SK-N-SH treated with all-trans-retinoic acid at 6 μM for 48 hours (cell line): ENCODE measurements around the gene PEX5.

Experiments
- BACH2 ChIP-seq: fragments of 250-450 bp; sonication (Bioruptor Pico); IDR thresholded peaks from 2 replicates; pipeline ENCODE4 v1.9.0; 2021; ENCODE audit warnings: mild to moderate bottlenecking, borderline replicate concordance
- CREB5 ChIP-seq: fragments of 250-450 bp; sonication (Bioruptor Pico); IDR thresholded peaks from 2 replicates; pipeline ENCODE4 v1.5.1; 2020; ENCODE audit warnings: low read depth, mild to moderate bottlenecking, moderate library complexity
- CSRNP3 ChIP-seq: fragments of 250-450 bp; sonication (Bioruptor Pico); IDR thresholded peaks from 2 replicates; pipeline ENCODE4 v1.5.1; 2021; ENCODE audit warnings: mild to moderate bottlenecking, moderate library complexity
- ESRRG ChIP-seq: fragments of 250-450 bp; sonication (Bioruptor Pico); IDR thresholded peaks from 2 replicates; pipeline ENCODE4 v1.6.1; 2021; ENCODE audit warnings: mild to moderate bottlenecking
- PATZ1 ChIP-seq: fragments of 250-450 bp; sonication (Bioruptor Pico); IDR thresholded peaks from 2 replicates; pipeline ENCODE4 v1.8.0; 2020; ENCODE audit warnings: mild to moderate bottlenecking, moderate library complexity, borderline replicate concordance
- PPARA ChIP-seq: fragments of 250-450 bp; sonication (Bioruptor Pico); IDR thresholded peaks from 2 replicates; pipeline ENCODE4 v1.5.0; 2020; ENCODE audit warnings: mild to moderate bottlenecking, borderline replicate concordance
- RARB ChIP-seq: fragments of 250-450 bp; sonication (Bioruptor Pico); IDR thresholded peaks from 2 replicates; pipeline ENCODE4 v1.8.0; 2021; ENCODE audit warnings: mild to moderate bottlenecking, moderate library complexity
- TCF4 ChIP-seq: fragments of 250-450 bp; sonication (Bioruptor Pico); IDR thresholded peaks from 2 replicates; pipeline ENCODE4 v1.8.0; 2021; ENCODE audit warnings: mild to moderate bottlenecking, moderate library complexity, borderline replicate concordance
- TOX ChIP-seq: fragments of 250-450 bp; sonication (Bioruptor Pico); IDR thresholded peaks from 2 replicates; pipeline ENCODE4 v1.8.0; 2021; ENCODE audit warnings: mild to moderate bottlenecking, moderate library complexity, borderline replicate concordance
- ZC3H10 ChIP-seq: fragments of 250-450 bp; sonication (Bioruptor Pico); IDR thresholded peaks from 2 replicates; pipeline ENCODE4 v1.5.1; 2021; ENCODE audit warnings: mild to moderate bottlenecking, moderate library complexity
- ZFP30 ChIP-seq: fragments of 450-650 bp; formaldehyde crosslinking; IDR thresholded peaks from 2 replicates; pipeline ENCODE4 v1.5.0; 2022; ENCODE audit warnings: mild to moderate bottlenecking, moderate library complexity
- ZNF565 ChIP-seq: fragments of 450-650 bp; formaldehyde crosslinking; conservative IDR thresholded peaks from 2 replicates; pipeline ENCODE4 v1.5.0; 2020; ENCODE audit warnings: low read depth, mild to moderate bottlenecking, moderate library complexity
- ZNF70 ChIP-seq: fragments of 450-650 bp; formaldehyde crosslinking; IDR thresholded peaks from 2 replicates; pipeline ENCODE4 v1.5.0; 2020; ENCODE audit warnings: mild to moderate bottlenecking, moderate library complexity

GRCh38 chr12:7217475-7218069 is 28.1 kb downstream of the PEX5 start:
- TF ChIP-seq ZNF565 = no peak
- TF ChIP-seq TOX (CRISPR knock-in tag) = no peak
- no peak for TF ChIP-seq ZC3H10 (CRISPR knock-in tag)
- TF ChIP-seq BACH2 (CRISPR knock-in tag) = no peak
- no peak for TF ChIP-seq ZFP30 (CRISPR knock-in tag)
- TF ChIP-seq PATZ1 = no peak
- TF ChIP-seq PPARA (CRISPR knock-in tag) = no peak
- TF ChIP-seq CREB5 (CRISPR knock-in tag) = no peak
- no peak for TF ChIP-seq ESRRG
- TF ChIP-seq TCF4 (CRISPR knock-in tag) = no peak
- TF ChIP-seq RARB (CRISPR knock-in tag) = no peak
- no peak for TF ChIP-seq CSRNP3 (CRISPR knock-in tag)
- no peak for TF ChIP-seq ZNF70 (CRISPR knock-in tag)
